Small intestine (tissue), 7 donors: ENCODE data around the gene NELFE. TPM values are rescaled to one million over a fixed set of nuclear protein-coding genes. Genes with fewer than 3 reads are reported as not detected.

ENCODE experiments used
- DNase-seq, 2 donors: peaks; one replicate each; pipeline versions ENCODE4 v3.0.0 to v3.0.0-alpha.2; 2013
- FAIRE-seq: peaks from 2 replicates; lab custom pipeline; 2012; peaks lifted over from hg19 to GRCh38; lab: Jason Lieb, UNC
- H3K27ac ChIP-seq, 3 donors: one replicate each; pipeline ENCODE4 v1.5.1; 2013; ENCODE audit warnings: low read length in 2 of 3, mild to moderate bottlenecking in 2 of 3, control low read depth in 1 of 3, inconsistent platforms in 1 of 3, low read depth in 1 of 3, moderate library complexity in 1 of 3
- H3K27me3 ChIP-seq, 3 donors: one replicate each; pipeline ENCODE4 v1.6.1; 2013; ENCODE audit warnings: low read length in 3 of 3, inconsistent platforms in 1 of 3; ENCODE audit not compliant: control insufficient read depth in 3 of 3, insufficient read depth in 3 of 3
- H3K36me3 ChIP-seq, 3 donors: one replicate each; pipeline ENCODE4 v1.6.1; 2013; ENCODE audit warnings: low read length in 3 of 3, inconsistent platforms in 1 of 3, low read depth in 1 of 3, mild to moderate bottlenecking in 1 of 3, moderate library complexity in 1 of 3; ENCODE audit not compliant: control insufficient read depth in 3 of 3, insufficient read depth in 2 of 3
- H3K4me1 ChIP-seq, 3 donors: one replicate each; pipeline ENCODE4 v1.6.1; 2013; ENCODE audit warnings: low read length in 2 of 3, inconsistent platforms in 1 of 3, low read depth in 1 of 3, mild to moderate bottlenecking in 1 of 3, moderate library complexity in 1 of 3; ENCODE audit not compliant: control insufficient read depth in 3 of 3, insufficient read depth in 2 of 3
- H3K4me3 ChIP-seq, 3 donors: one replicate each; pipeline ENCODE4 v1.5.1; 2013; ENCODE audit warnings: low read length in 3 of 3, control low read depth in 1 of 3, inconsistent platforms in 1 of 3, low read depth in 1 of 3, mild to moderate bottlenecking in 1 of 3, moderate library complexity in 1 of 3
- H3K9me3 ChIP-seq, 2 donors: one replicate each; pipeline ENCODE4 v1.6.1; 2013; ENCODE audit warnings: low read depth in 1 of 2, low read length in 1 of 2; ENCODE audit not compliant: control insufficient read depth in 2 of 2, insufficient read depth in 1 of 2
- WGBS, 3 donors: extraction: QIAGEN DNeasy Blood & Tissue Kit; methylation state at CpG; one replicate each; pipeline ENCODE4 v1.1.7; 2013; 5-methylcytosine and 5-hydroxymethylcytosine counted together
- polyA plus RNA-seq, 4 donors: library from polyadenylated mRNA; stranded (reverse) in 3 of 4; unstranded in 1 of 4; fragments of 200-250 nt in 3 of 4; fragments of 120-200 nt in 1 of 4; gene quantifications; one replicate each; pipeline versions ENCODE4 v1.2.1 to v1.2.3, GENCODE V29; 2013
- donor health status: healthy with polysubstance abuse.
- donor health status: control.
- donor health status: control.
- donor health status: Bipolar disorder and iron deficiency.
- donor health status: healthy.

The NELFE gene
- polyA plus RNA-seq, 4 donors = 55.6 to 77.1 (median 59.1) TPM

DNA sequence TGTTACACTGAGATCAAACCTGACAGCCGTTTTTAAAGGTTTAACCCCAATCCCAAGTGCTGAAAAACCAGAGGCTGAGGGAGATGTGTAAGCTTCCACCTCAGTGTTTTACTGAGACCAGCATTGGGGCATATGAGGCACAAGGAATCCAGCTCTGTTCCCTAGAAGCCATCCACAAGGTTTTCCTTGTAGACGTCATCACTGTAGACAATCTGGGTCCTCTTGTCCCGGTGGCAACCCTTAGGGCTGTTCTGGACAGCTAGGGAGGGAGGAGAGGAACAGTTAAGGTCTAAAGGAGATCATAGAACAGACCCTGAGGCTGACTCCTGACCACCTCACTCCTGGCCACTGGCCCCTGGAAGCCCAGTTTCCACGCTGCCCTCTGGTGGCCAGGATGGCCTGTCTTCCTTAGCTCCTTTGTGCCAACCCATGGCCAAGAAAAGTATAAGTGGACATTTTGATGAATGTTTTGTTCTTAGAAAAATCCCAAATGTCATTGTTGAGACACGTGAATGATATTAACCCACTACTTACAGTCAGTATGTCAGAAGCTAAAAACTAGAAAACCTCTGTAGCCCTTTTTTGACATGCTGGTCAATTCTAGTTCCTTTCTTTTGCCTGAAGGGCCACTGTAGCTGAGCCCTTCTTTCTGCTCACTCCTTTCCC is 6.5 kb downstream of the NELFE start:
- peaks cover 13 to 64% (median 14%) of the 10 kb centered on the region in 3 donors for H3K36me3 ChIP-seq
- WGBS, 3 donors = 42 to 55% (median 53%) methylated on average over 5 of the region's 5 CpGs
- DNase-seq (peak; percentile 65 to 66), FAIRE-seq (no peak)
- no peaks in the 10 kb centered on the region for H3K9me3 ChIP-seq
- no peaks in the 10 kb centered on the region for H3K4me1 ChIP-seq
- H3K4me3 ChIP-seq = no peak overlapping the region
- no peaks in the 10 kb centered on the region for H3K27me3 ChIP-seq
- peak overlapping the region in 1 of 3 donors; percentile 25 for H3K27ac ChIP-seq

DNA sequence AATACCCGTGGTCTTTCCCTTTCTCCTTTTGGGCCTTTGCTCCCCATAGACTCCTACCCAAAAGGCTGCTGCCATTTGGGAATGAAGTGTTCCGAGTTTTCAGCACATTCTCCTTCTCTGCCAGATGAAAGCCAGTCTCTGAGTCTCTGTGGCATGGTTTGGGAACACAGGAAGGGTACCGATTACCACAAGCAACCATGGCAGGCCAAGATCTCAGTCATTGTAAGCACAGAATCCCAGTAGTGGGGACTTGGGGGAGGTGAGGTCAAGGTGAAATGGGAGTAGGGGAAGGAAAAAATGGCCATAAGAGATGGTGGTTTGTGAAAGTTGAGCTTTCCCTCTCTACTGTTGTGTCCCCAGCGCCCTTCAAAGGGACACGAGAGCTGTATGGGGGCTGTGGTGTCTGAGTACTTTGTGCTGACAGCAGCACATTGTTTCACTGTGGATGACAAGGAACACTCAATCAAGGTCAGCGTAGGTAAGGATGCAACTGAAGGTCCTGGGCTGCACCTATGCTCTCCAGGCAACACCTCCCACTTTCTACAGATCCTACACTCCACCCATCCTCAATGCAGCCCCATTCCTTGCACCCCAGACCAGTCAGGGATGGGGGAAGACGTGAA is 8.7 kb downstream of the NELFE start:
- Histone ChIP-seq H3K27ac (no peak overlapping the region), H3K36me3 (peaks cover 11 to 48% (median 12%) of the 10 kb centered on the region in 3 donors), H3K4me3 (no peak overlapping the region), H3K9me3 (no peaks in the 10 kb centered on the region), H3K27me3 (no peaks in the 10 kb centered on the region), H3K4me1 (peaks cover 0 to 16% (median 1%) of the 10 kb centered on the region in 3 donors)
- WGBS, 3 donors = 80 to 92% (median 90%) methylated on average over 7 of the region's 7 CpGs
- no peak for DNase-seq
- no peak for FAIRE-seq

GRCh38 chr6:31948753-31949413 is 9.9 kb downstream of the NELFE start:
- H3K27ac ChIP-seq = no peak overlapping the region
- 78 to 87% (median 83%) methylated on average over 6 of the region's 6 CpGs for WGBS, 3 donors

GRCh38 chr6:31948306-31948705 is 10.5 kb downstream of the NELFE start:
- no peak for FAIRE-seq
- 74 to 83% (median 81%) methylated on average over 5 of the region's 5 CpGs for WGBS, 3 donors
- Histone ChIP-seq H3K4me3 (no peak overlapping the region), H3K9me3 (no peaks in the 10 kb centered on the region), H3K27ac (no peak overlapping the region), H3K4me1 (peaks cover 0 to 22% (median 4%) of the 10 kb centered on the region in 3 donors), H3K27me3 (no peaks in the 10 kb centered on the region), H3K36me3 (peaks cover 0 to 31% (median under 1%) of the 10 kb centered on the region in 3 donors)
- no peak for DNase-seq

More at GRCh38 chr6:31948753-31949413, 9.9 kb downstream of the NELFE start:
- no peaks in the 10 kb centered on the region for H3K9me3 ChIP-seq
- H3K4me3 ChIP-seq = no peak overlapping the region
- peaks cover 0 to 22% (median 4%) of the 10 kb centered on the region in 3 donors for H3K4me1 ChIP-seq
- no peak for DNase-seq
- no peaks in the 10 kb centered on the region for H3K27me3 ChIP-seq
- peaks cover under 1 to 36% (median 6%) of the 10 kb centered on the region in 3 donors for H3K36me3 ChIP-seq
- FAIRE-seq = no peak

DNA sequence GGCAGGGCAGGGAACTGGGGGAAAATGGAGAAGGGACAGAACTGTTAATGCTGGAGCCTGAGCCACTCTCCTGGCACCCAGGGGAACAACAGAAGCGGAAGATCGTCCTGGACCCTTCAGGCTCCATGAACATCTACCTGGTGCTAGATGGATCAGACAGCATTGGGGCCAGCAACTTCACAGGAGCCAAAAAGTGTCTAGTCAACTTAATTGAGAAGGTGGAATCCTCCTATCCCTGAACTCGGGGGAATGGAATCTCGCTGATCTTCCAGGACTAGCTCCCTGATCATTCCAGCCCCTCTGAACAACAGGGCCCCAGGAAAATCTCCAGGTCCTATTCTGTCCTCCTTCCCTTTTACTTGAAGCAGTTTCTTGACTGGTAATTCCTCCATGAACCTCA is 10.9 kb downstream of the NELFE start:
- DNase-seq (no peak), FAIRE-seq (no peak)
- Histone ChIP-seq H3K4me1 (peaks cover 0 to 24% (median 4%) of the 10 kb centered on the region in 3 donors), H3K27ac (no peak overlapping the region), H3K4me3 (no peak overlapping the region), H3K9me3 (no peaks in the 10 kb centered on the region), H3K36me3 (peaks cover 0 to 28% (median 0%) of the 10 kb centered on the region in 3 donors), H3K27me3 (no peaks in the 10 kb centered on the region)
- 91 to 94% (median 91%) methylated on average over 4 of the region's 4 CpGs for WGBS, 3 donors

- Histone ChIP-seq H3K27ac (no peak overlapping the region), H3K4me3 (no peak overlapping the region), H3K36me3 (peaks cover 0 to 24% (median 0%) of the 10 kb centered on the region in 3 donors), H3K27me3 (no peaks in the 10 kb centered on the region), H3K4me1 (peaks cover 0 to 31% (median 4%) of the 10 kb centered on the region in 3 donors), H3K9me3 (no peaks in the 10 kb centered on the region)
- DNase-seq = no peak
- no peak for FAIRE-seq
- WGBS, 3 donors = 90 to 92% (median 91%) methylated on average over 24 of the region's 24 CpGs
Measured at GRCh38 chr6:31947070-31947675, 11.6 kb downstream of the NELFE start.

GRCh38 chr6:31946370-31946885 is 12.3 kb downstream of the NELFE start:
- DNase-seq (no peak), FAIRE-seq (no peak)
- Histone ChIP-seq H3K4me3 (peak overlapping the region in 2 of 3 donors; percentile 33 to 46), H3K27ac (peak overlapping the region; percentile 86 to 95 (median 92)), H3K4me1 (peaks cover 0 to 31% (median 4%) of the 10 kb centered on the region in 3 donors), H3K9me3 (no peaks in the 10 kb centered on the region), H3K36me3 (peaks cover 0 to 17% (median 0%) of the 10 kb centered on the region in 3 donors), H3K27me3 (no peaks in the 10 kb centered on the region)
- WGBS, 3 donors = 32 to 66% (median 54%) methylated on average over 11 of the region's 11 CpGs
